Mesodermal cell (in vitro differentiated cells): ENCODE data around the gene AQP6.

Experiments
- H3K27ac ChIP-seq: 2 replicates; pipeline ENCODE4 v1.7.0; 2013; ENCODE audit warnings: mild to moderate bottlenecking, low read depth, low read length, moderate library complexity; ENCODE audit not compliant: severe bottlenecking
- H3K36me3 ChIP-seq: 2 replicates; pipeline ENCODE4 v1.7.1; 2013; ENCODE audit warnings: mild to moderate bottlenecking, low read length, moderate library complexity; ENCODE audit not compliant: control insufficient read depth, insufficient read depth
- H3K4me1 ChIP-seq: one replicate; pipeline ENCODE4 v1.7.1; 2013; ENCODE audit warnings: mild to moderate bottlenecking, low read length; ENCODE audit not compliant: insufficient read depth, control insufficient read depth, poor library complexity, severe bottlenecking
- H3K4me3 ChIP-seq: 2 replicates; pipeline ENCODE4 v1.7.0; 2013; ENCODE audit warnings: low read length, control low read depth, mild to moderate bottlenecking; ENCODE audit not compliant: insufficient read depth, poor library complexity, severe bottlenecking; ENCODE audit errors: extremely low read depth
- H3K9me3 ChIP-seq: 2 replicates; pipeline ENCODE4 v1.7.1; 2013; ENCODE audit warnings: mild to moderate bottlenecking, low read length, moderate library complexity; ENCODE audit not compliant: control insufficient read depth
- WGBS, 2 experiments: methylation state at CpG; one replicate each; pipeline ENCODE4 v1.1.5; 2013; ENCODE audit warnings: missing lambda C conversion rate in 2 of 2; ENCODE audit not compliant: insufficient coverage in 2 of 2; 5-methylcytosine and 5-hydroxymethylcytosine counted together

AQP6 gene

DNA sequence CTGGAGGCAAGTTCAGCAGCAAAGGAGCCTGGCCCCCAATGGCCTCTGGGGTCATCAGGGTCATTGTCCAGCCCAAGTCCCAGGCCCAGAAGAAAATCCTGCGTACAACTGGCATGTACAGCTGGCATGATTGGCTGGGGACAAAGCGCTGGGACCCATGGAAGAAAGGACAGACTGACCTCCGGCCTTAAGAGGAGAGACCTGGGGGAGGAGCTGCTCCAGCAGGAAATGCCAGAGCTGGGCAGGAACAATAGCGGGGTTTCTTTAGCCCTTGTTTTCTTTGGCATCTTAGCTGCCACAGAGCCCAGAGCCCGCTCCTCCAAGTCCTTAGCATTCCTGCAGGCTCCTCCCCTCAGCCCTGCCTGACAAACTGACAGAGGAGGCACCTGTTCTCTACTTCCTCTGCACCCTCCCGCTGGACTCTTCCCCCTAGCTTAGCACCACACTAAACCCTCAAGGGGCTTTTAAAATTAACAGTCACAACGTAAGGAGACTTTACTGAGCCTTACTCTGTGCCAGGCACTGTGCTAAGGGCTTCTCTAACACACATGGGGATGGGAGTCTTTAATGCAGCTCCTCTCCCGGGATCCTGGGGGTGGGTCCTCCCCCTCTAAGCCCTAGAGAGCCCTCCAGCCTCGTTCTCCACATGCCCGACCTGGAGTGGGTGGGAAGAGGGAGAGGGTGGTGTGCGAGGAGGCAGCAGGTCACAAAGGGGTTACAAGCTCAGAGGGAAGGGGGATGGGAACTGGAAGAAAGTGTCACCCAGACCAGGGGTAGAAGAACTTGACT is 12.9 kb upstream of the AQP6 start:
- no peaks in the 10 kb centered on the region for H3K9me3 ChIP-seq
- 23% methylated on average over 10 to 11 of the region's 11 CpGs for WGBS, 2 experiments
- no peak overlapping the region for H3K27ac ChIP-seq
- H3K4me3 ChIP-seq = no peak overlapping the region
- peaks cover 10% of the 10 kb centered on the region for H3K4me1 ChIP-seq
- H3K36me3 ChIP-seq = no peaks in the 10 kb centered on the region

DNA sequence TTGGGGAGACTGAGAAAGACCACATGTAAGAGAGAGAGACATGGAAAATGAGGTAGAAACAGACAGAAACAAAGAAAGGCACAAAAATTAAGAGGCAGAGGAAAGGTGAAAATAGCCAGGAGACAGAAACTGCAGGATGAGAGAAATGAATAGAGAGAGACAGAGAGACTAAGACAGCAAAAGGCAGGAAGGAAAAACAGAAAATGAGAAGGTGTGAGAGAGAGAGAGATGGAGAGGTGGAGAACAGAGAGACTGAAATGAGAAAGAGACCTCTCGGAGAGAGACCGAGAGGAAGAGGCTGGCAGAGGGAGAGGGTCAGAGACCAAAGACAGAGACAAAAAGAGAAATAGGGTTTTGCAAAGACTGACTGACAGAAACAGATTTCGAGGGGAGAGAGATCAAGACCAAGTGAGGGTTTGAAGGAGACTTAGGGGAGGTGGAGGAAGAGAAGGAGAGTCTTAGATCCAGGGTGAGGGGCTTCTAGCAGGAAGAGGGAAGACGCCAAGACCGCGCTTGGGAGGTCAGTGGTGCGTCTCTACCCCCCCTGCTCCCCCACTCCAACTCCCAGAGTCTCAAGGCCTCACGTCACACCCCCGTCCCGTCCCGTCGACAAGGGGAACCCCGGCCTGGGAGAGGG is 12.2 kb upstream of the AQP6 start:
- Histone ChIP-seq H3K27ac (no peak overlapping the region), H3K4me3 (no peak overlapping the region), H3K4me1 (peaks cover 10% of the 10 kb centered on the region), H3K36me3 (no peaks in the 10 kb centered on the region), H3K9me3 (no peaks in the 10 kb centered on the region)
- 53 to 63% methylated on average over 4 to 6 of the region's 13 CpGs for WGBS, 2 experiments

DNA sequence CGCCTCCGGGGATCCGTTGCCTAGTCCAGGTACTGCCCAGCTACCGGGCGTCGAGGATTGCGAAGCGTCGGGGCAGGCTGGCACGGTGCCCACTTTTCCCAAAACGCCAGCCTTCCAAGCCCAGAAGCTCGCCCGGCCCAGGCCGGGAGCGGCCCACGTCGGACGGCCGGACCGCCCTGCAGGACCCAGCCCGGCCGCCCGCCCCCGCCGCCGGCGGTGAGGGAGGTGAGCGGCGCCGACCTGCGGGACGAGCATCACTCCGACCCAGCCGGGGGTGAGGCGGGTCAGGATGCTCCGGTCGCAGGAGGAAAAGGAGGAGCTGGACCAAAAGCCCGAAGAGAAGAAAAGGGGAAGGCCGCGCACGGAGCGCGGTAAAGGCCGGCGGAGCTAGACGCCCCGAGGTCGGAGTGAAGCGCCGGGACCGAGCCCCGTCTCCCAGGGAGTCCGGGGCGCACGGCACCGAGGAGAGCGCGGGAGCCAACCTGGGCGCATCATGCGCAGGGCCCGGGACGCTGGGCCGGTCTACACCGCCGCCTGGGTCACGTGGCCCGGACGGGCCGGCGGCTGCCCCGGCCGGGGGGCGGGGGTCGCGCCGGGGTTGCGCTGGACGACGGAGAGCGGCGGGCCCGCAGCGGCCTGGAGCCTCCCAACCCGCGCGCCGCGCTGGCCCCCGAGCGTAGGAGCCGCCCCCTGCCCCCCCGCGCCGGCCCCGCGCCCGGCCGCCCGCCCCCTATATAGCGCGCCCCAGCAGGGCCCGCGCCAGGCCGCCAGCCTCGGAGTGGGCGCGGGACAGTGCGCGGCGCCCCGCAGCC is 11.4 kb upstream of the AQP6 start, which contains the start of gene AQP5:
TSS of gene AQP5 (plus strand) at position 762 of the 812 bp plus-strand sequence. CDS start 146 bp downstream, outside the sequence.
- 6 to 8% methylated on average over 80 to 94 of the region's 111 CpGs for WGBS, 2 experiments
- no peak within 1 kb of the TSS for H3K27ac ChIP-seq
- no peaks in the 10 kb centered on the region for H3K9me3 ChIP-seq
- H3K36me3 ChIP-seq = no peaks in the 10 kb centered on the region
- H3K4me3 ChIP-seq = peak within 1 kb of the TSS; percentile 31
- peaks cover 10% of the 10 kb centered on the region for H3K4me1 ChIP-seq

DNA sequence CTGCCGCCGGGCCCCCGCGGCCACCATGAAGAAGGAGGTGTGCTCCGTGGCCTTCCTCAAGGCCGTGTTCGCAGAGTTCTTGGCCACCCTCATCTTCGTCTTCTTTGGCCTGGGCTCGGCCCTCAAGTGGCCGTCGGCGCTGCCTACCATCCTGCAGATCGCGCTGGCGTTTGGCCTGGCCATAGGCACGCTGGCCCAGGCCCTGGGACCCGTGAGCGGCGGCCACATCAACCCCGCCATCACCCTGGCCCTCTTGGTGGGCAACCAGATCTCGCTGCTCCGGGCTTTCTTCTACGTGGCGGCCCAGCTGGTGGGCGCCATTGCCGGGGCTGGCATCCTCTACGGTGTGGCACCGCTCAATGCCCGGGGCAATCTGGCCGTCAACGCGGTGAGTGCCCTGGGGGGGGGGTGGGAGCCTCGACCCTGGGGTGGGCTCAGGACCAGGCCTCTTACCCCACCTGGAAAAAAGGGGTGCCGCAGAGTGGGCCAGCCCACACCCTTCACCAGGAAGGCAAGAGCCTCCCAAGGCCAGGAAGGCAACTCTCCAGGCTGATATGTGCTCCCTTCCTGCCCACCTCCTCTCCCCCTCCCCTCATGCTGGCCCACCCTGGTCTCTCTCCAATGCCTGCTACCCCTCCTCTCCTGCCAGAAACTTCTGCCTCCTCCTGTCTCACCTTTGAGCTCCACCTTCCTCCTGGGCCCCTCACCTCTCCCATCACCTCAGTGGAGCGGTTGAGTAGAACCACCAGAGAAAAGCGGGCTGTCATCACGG is 10.6 kb upstream of the AQP6 start:
- Histone ChIP-seq H3K36me3 (no peaks in the 10 kb centered on the region), H3K4me1 (peaks cover 12% of the 10 kb centered on the region), H3K27ac (no peak overlapping the region), H3K9me3 (no peaks in the 10 kb centered on the region), H3K4me3 (no peak overlapping the region)
- 67 to 69% methylated on average over 34 of the region's 37 CpGs for WGBS, 2 experiments

DNA sequence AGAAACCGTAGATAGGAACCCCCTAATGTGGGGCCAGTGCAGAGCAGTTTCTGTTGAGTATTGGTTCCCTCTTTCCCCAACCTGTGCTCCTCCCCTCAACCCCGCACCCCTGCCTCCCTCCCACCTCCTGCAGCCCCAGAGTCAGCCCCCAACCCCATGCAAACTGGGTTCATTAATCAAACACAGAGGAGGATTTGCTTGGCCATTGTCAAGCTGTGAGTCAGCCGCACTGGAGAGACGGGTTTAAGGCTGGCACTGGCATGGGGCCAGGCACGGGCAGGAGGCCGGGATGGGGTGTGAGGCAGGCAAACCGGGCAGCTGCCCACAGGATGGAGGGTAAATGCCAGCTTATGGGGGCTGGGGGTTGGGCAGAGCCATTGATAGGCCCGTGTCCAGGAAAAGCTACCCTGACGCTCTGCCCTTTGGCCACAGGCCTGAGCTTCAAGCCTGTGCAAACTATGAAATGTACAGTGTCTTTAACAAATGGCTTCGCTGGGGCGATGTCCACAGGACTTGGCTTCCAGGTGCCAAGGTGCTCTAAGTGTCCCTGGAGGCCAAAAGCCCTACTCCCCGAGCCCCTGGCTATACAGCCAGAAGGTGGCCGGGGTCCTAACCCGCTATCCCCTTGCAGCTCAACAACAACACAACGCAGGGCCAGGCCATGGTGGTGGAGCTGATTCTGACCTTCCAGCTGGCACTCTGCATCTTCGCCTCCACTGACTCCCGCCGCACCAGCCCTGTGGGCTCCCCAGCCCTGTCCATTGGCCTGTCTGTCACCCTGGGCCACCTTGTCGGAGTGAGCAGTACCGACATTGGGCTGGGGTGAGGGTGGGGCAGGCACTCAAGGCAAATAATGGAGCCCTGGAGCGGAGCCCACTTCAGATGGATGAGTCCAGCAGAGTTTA is 9.6 kb upstream of the AQP6 start:
- Histone ChIP-seq H3K4me1 (peaks cover 17% of the 10 kb centered on the region), H3K4me3 (no peak overlapping the region), H3K36me3 (no peaks in the 10 kb centered on the region), H3K9me3 (no peaks in the 10 kb centered on the region), H3K27ac (no peak overlapping the region)
- 88 to 91% methylated on average over 20 to 21 of the region's 21 CpGs for WGBS, 2 experiments

DNA sequence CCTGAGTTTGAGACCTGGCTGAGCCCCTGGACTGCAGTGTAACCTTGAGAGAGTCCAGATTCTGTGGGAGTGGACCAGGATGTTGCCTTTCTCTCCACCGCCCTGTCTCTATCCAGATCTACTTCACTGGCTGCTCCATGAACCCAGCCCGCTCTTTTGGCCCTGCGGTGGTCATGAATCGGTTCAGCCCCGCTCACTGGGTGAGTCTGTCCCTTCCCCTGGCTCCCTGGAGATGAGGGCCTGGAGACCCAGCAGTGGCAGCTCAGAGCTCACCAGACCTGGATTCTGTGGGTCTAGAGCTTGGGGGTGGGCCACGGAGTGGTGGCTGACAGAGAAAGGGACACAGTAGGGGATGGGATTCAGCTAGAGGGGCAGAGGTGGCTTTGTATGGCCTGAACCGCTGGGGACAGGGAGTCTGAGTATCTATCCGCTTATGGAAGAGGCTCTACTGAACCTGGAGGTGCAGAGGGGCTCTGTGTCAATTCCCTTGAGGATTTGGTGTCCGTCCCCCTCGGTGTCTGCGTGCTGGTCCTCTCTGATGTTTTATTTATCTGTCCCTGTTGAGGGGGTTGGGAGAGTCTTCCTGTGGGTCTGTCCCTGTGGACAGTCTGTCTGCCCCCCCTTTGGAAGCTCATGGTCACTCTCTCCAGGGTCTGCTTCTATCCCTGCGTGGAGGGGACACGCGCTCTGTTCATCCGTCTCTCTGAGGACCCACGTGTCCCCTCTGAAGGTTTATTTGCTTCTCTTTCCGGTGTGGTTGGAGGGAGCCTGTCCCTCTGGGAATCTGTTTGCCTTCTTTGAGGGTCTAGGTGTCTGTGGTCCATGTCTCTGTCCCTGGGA is 8.6 kb upstream of the AQP6 start:
- WGBS, 2 experiments = 90 to 91% methylated on average over 11 to 16 of the region's 17 CpGs
- Histone ChIP-seq H3K4me3 (no peak overlapping the region), H3K27ac (no peak overlapping the region), H3K9me3 (no peaks in the 10 kb centered on the region), H3K4me1 (peaks cover 17% of the 10 kb centered on the region), H3K36me3 (no peaks in the 10 kb centered on the region)

DNA sequence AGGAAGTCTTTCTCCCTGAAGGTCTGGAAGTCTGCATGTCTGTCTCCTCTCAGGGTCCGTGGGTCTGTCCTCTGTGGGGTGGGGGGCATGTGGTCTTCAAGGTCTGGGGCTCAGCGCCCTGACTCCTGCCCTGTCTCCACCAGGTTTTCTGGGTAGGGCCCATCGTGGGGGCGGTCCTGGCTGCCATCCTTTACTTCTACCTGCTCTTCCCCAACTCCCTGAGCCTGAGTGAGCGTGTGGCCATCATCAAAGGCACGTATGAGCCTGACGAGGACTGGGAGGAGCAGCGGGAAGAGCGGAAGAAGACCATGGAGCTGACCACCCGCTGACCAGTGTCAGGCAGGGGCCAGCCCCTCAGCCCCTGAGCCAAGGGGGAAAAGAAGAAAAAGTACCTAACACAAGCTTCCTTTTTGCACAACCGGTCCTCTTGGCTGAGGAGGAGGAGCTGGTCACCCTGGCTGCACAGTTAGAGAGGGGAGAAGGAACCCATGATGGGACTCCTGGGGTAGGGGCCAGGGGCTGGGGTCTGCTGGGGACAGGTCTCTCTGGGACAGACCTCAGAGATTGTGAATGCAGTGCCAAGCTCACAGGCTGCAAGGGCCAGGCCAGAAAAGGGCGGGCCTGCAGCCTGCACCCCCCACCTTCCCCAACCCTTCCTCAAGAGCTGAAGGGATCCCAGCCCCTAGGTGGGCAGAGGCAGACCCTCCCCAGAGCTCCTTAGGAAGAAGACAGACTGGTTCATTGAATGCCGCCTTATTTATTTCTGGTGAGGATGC is 7.7 kb upstream of the AQP6 start:
- H3K9me3 ChIP-seq = no peaks in the 10 kb centered on the region
- 74 to 89% methylated on average over 10 to 11 of the region's 13 CpGs for WGBS, 2 experiments
- H3K4me1 ChIP-seq = peaks cover 10% of the 10 kb centered on the region
- no peak overlapping the region for H3K27ac ChIP-seq
- no peak overlapping the region for H3K4me3 ChIP-seq
- H3K36me3 ChIP-seq = no peaks in the 10 kb centered on the region

DNA sequence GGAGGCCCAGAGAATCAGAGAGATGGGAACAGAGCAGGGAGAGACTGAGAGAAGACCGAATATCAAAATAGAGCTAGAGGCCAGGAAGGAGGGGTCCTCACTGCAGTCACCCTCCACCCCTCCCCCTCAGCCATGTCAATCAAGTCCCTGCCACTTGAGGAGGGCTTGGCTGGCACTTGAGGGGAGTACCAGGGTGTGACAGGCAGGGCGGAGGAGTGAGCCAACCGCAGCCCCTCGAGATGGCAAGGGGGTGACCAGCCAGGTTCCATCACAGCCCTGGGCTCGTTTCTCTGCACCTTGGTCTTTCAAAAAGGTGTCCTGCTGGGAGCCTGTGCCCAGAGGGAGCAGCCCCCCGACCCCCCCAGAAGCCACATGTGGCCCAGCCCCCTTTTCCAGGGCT is 6.9 kb upstream of the AQP6 start:
- H3K9me3 ChIP-seq = no peaks in the 10 kb centered on the region
- H3K36me3 ChIP-seq = no peaks in the 10 kb centered on the region
- peaks cover 7% of the 10 kb centered on the region for H3K4me1 ChIP-seq
- H3K27ac ChIP-seq = no peak overlapping the region
- 74 to 80% methylated on average over 2 to 5 of the region's 6 CpGs for WGBS, 2 experiments
- no peak overlapping the region for H3K4me3 ChIP-seq
